Omental fat pad (tissue), 4 donors: ENCODE measurements around the gene OR6Q1. TPM values are rescaled to one million over a fixed set of nuclear protein-coding genes. Genes with fewer than 3 reads are reported as not detected.
A peak's percentile ranks its signal among the peaks of the same experiment; 100 is the strongest.

Source experiments
- ATAC-seq: fragments of 150-250 bp; one replicate; pipeline ENCODE4 v1.9.1; 2016; ENCODE audit warnings: mild to moderate bottlenecking, moderate library complexity; ENCODE audit not compliant: low FRiP score
- DNase-seq: peaks from one replicate; pipeline ENCODE4 v3.0.0-alpha.2; 2019; ENCODE audit warnings: low spot score
- CTCF ChIP-seq, 3 donors: fragments of 450-650 bp; IDR thresholded peaks; one replicate each; pipeline ENCODE4 v1.5.1; 2016 to 2017; ENCODE audit warnings: antibody characterized with exemption in 3 of 3, mild to moderate bottlenecking in 3 of 3, moderate library complexity in 2 of 3
- total RNA-seq, 4 donors: library from RNA; depleted of rRNA; stranded (reverse); fragments of >200 nt; gene quantifications; one replicate each; pipeline ENCODE4 v1.1.0, GENCODE V29; 2016

OR6Q1 gene
- total RNA-seq, 4 donors from 2014 or later = not detected

GRCh38 chr11:58028687-58029411, 1.9 kb upstream of the OR6Q1 start:
- DNase-seq (no peak), ATAC-seq (peak; percentile 84)

GRCh38 chr11:58034471-58034870, 3.7 kb downstream of the OR6Q1 start:
- TF ChIP-seq CTCF (IDR thresholded peaks at IDR 0.05) = no peak
- ATAC-seq = no peak
- no peak for DNase-seq

More at GRCh38 chr11:58028687-58029411, 1.9 kb upstream of the OR6Q1 start:
- no peak for TF ChIP-seq CTCF (IDR thresholded peaks at IDR 0.05)

GRCh38 chr11:58039589-58039988, 8.8 kb downstream of the OR6Q1 start:
- no peak for TF ChIP-seq CTCF (IDR thresholded peaks at IDR 0.05)
- ATAC-seq (no peak), DNase-seq (no peak)

GRCh38 chr11:58043379-58043778, 12.6 kb downstream of the OR6Q1 start:
- DNase-seq (no peak), ATAC-seq (no peak)
- TF ChIP-seq CTCF (IDR thresholded peaks at IDR 0.05) = no peak

GRCh38 chr11:58046231-58046630, 15.5 kb downstream of the OR6Q1 start:
- ATAC-seq (no peak), DNase-seq (no peak)
- no peak for TF ChIP-seq CTCF (IDR thresholded peaks at IDR 0.05)

GRCh38 chr11:58047818-58048217, 17.1 kb downstream of the OR6Q1 start:
- no peak for ATAC-seq
- DNase-seq = no peak
- TF ChIP-seq CTCF (IDR thresholded peaks at IDR 0.05) = no peak

GRCh38 chr11:58055806-58056401, 25.2 kb downstream of the OR6Q1 start:
- TF ChIP-seq CTCF (IDR thresholded peaks at IDR 0.05) = no peak
- ATAC-seq = no peak
- no peak for DNase-seq
